Measurements from ENCODE around the gene BSCL2.

GRCh38 chr11:62752994-62753735 is 45.9 kb upstream of the BSCL2 start:
- no peak for TF ChIP-seq CTCF (IDR thresholded peaks at IDR 0.05)
- no peak for TF ChIP-seq POLR2A (IDR thresholded peaks at IDR 0.05)

All from body of pancreas (tissue), 4 donors.